DND-41 (cell line): ENCODE results near the gene MBP.

Experiments
- ATAC-seq: fragments of 200-7000 bp; cut with Tn5 transposase; 3 replicates; pipeline ENCODE4 v1.9.1; 2021; ENCODE audit warnings: low read depth; ENCODE audit not compliant: insufficient read depth
- DNase-seq: peaks from one replicate; pipeline ENCODE4 v3.0.0-alpha.2; 2020
- H2AFZ ChIP-seq: 2 replicates; pipeline ENCODE4 v1.6.0; 2012; ENCODE audit warnings: low read depth, low read length
- H3K27ac ChIP-seq: 2 replicates; pipeline ENCODE4 v1.5.1; 2012; ENCODE audit warnings: low read length, inconsistent platforms
- H3K27me3 ChIP-seq: fragments of 200-600 bp; sonication (generic); 2 replicates; pipeline ENCODE4 v1.6.0; 2012; ENCODE audit warnings: low read length, mild to moderate bottlenecking, inconsistent platforms; ENCODE audit not compliant: insufficient read depth, poor library complexity
- H3K36me3 ChIP-seq: 2 replicates; pipeline ENCODE4 v1.5.1; 2012; ENCODE audit warnings: low read length, inconsistent platforms; ENCODE audit not compliant: insufficient read depth
- H3K4me1 ChIP-seq: 2 replicates; pipeline ENCODE4 v1.5.1; 2012; ENCODE audit warnings: mild to moderate bottlenecking, low read length; ENCODE audit not compliant: insufficient read depth
- H3K4me2 ChIP-seq: 2 replicates; pipeline ENCODE4 v1.6.0; 2012; ENCODE audit warnings: mild to moderate bottlenecking, moderate library complexity, low read length, inconsistent platforms; ENCODE audit not compliant: insufficient read depth
- H3K4me3 ChIP-seq, 2 experiments: fragments of 200-600 bp in 1 of 2; shearing (Covaris generic) in 1 of 2; 2 replicates each; pipeline ENCODE4 v1.5.1; 2012 to 2016; ENCODE audit warnings: inconsistent platforms in 2 of 2, low read length in 2 of 2, mild to moderate bottlenecking in 2 of 2, low read depth in 1 of 2, moderate library complexity in 1 of 2
- H3K79me2 ChIP-seq: 2 replicates; pipeline ENCODE4 v1.6.0; 2012; ENCODE audit warnings: low read length, inconsistent platforms; ENCODE audit not compliant: insufficient read depth
- H3K9ac ChIP-seq: 2 replicates; pipeline ENCODE4 v1.6.0; 2012; ENCODE audit warnings: low read depth, mild to moderate bottlenecking, inconsistent platforms, low read length, moderate library complexity
- H3K9me3 ChIP-seq: 2 replicates; pipeline ENCODE4 v1.5.1; 2012; ENCODE audit warnings: low read length, moderate library complexity, mild to moderate bottlenecking, inconsistent platforms; ENCODE audit not compliant: insufficient read depth, severe bottlenecking
- H4K20me1 ChIP-seq: 2 replicates; pipeline ENCODE4 v1.6.0; 2012; ENCODE audit warnings: low read length; ENCODE audit not compliant: insufficient read depth
- EZH2 ChIP-seq: IDR thresholded peaks from 3 replicates; pipeline ENCODE4 v1.6.1; 2012; ENCODE audit warnings: borderline replicate concordance, low read depth, mild to moderate bottlenecking, moderate library complexity, low read length, inconsistent platforms; ENCODE audit not compliant: severe bottlenecking
- TF ChIP-seq, protein P1 (sequence below): IDR thresholded peaks from 2 replicates; pipeline ENCODE4 v1.5.1; 2012; ENCODE audit warnings: borderline replicate concordance, low read length, moderate library complexity, mild to moderate bottlenecking; ENCODE audit not compliant: poor library complexity, severe bottlenecking; ENCODE audit errors: extremely low read depth

The MBP gene

GRCh38 chr18:76977108-76977621 lies 155.4 kb downstream of the MBP start:
- Histone ChIP-seq H3K4me3 (no peak overlapping the region), H3K79me2 (no peaks in the 10 kb centered on the region), H3K9me3 (no peaks in the 10 kb centered on the region), H4K20me1 (no peaks in the 10 kb centered on the region), H3K27me3 (no peaks in the 10 kb centered on the region), H3K9ac (no peak overlapping the region), H3K27ac (no peak overlapping the region), H3K4me1 (no peaks in the 10 kb centered on the region), H3K36me3 (peaks cover 17% of the 10 kb centered on the region), H3K4me2 (no peak overlapping the region), H2AFZ (no peak overlapping the region)
- DNase-seq, result no peak
- no peak for ATAC-seq
- TF ChIP-seq, protein P1, sequence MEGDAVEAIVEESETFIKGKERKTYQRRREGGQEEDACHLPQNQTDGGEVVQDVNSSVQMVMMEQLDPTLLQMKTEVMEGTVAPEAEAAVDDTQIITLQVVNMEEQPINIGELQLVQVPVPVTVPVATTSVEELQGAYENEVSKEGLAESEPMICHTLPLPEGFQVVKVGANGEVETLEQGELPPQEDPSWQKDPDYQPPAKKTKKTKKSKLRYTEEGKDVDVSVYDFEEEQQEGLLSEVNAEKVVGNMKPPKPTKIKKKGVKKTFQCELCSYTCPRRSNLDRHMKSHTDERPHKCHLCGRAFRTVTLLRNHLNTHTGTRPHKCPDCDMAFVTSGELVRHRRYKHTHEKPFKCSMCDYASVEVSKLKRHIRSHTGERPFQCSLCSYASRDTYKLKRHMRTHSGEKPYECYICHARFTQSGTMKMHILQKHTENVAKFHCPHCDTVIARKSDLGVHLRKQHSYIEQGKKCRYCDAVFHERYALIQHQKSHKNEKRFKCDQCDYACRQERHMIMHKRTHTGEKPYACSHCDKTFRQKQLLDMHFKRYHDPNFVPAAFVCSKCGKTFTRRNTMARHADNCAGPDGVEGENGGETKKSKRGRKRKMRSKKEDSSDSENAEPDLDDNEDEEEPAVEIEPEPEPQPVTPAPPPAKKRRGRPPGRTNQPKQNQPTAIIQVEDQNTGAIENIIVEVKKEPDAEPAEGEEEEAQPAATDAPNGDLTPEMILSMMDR, result no peak
- no peak for TF ChIP-seq EZH2

DNA sequence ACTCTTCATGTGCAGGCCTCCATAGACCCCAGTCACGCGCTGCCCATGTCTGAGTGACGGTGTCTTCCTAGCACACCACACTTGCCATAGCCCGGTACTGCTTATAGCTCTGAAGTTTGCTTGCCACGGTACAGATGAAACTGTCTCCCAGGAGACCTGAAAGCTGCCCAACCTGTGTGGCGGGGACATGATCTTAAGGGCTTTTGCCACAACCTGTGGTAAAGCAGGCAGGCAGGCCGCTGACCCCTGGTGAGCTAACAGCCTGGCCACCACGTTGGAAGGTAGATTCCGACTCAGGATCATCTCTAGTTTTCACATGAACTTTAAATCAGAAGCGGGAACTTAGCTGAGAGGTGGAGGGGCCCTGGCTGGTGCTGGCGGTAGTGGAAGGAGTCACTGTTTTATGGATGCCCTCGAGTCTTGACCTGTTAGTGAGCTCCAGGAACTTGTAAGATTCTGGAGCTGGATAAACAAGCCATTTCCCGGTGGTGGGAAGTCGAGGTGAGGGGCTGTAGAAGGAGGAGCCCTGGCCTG lies 156.9 kb downstream of the MBP start:
- TF ChIP-seq EZH2, result no peak
- TF ChIP-seq, protein P1, result no peak
- no peak overlapping the region for H3K27ac ChIP-seq
- no peak for DNase-seq

DNA sequence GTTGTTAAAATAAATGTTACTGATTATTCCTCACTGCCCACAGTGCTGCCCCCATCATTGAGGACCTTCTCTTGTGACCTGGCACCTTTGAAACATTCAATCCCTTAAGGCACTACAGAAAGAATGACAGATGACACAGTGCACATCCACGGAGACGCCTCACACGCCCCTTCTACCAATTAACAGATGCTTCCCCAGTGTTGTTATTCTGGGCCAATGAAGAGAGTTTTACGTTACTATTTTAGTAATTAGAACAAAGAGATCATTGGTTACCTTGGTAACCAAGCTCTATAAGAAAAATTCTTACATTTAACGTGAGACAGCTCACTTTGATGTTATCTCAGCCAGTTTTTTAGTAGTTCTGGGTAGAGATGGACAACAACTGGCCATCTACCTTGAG lies 158.2 kb downstream of the MBP start:
- no peak for DNase-seq

More for the DNA sequence above, 156.9 kb downstream of the MBP start:
- no peak overlapping the region for H3K9ac ChIP-seq
- no peak overlapping the region for H3K4me2 ChIP-seq
- H4K20me1 ChIP-seq, result no peaks in the 10 kb centered on the region
- peaks cover 30% of the 10 kb centered on the region for H3K36me3 ChIP-seq
- no peak overlapping the region for H2AFZ ChIP-seq
- H3K4me3 ChIP-seq, result no peak overlapping the region
- H3K4me1 ChIP-seq, result no peaks in the 10 kb centered on the region
- no peaks in the 10 kb centered on the region for H3K9me3 ChIP-seq
- ATAC-seq, result no peak
- H3K79me2 ChIP-seq, result no peaks in the 10 kb centered on the region
- H3K27me3 ChIP-seq, result no peaks in the 10 kb centered on the region

More for the DNA sequence above, 158.2 kb downstream of the MBP start:
- Histone ChIP-seq H3K9ac (no peak overlapping the region), H3K79me2 (no peaks in the 10 kb centered on the region), H3K27me3 (no peaks in the 10 kb centered on the region), H2AFZ (no peak overlapping the region), H3K9me3 (no peaks in the 10 kb centered on the region), H4K20me1 (no peaks in the 10 kb centered on the region), H3K4me2 (no peak overlapping the region), H3K4me3 (no peak overlapping the region), H3K4me1 (no peaks in the 10 kb centered on the region), H3K36me3 (peaks cover 31% of the 10 kb centered on the region), H3K27ac (no peak overlapping the region)
- TF ChIP-seq, protein P1, result no peak
- TF ChIP-seq EZH2, result no peak
- ATAC-seq, result no peak
